PC-3 (cell line): ENCODE results near the gene DLX5.
A peak's percentile ranks its signal among the peaks of the same experiment; 100 is the strongest.

Source experiments
- EZH2 ChIP-seq: fragments of 300-600 bp; sonication (generic); IDR thresholded peaks from one replicate; pipeline ENCODE4 v1.6.1; 2017; ENCODE audit warnings: antibody characterized with exemption, mild to moderate bottlenecking, low read length; ENCODE audit not compliant: unreplicated experiment
- TF ChIP-seq, protein P1 (sequence below): fragments of 300-600 bp; sonication (generic); conservative IDR thresholded peaks from 2 replicates; pipeline ENCODE4 v1.5.1; 2017; ENCODE audit warnings: antibody characterized with exemption, low read depth, mild to moderate bottlenecking, low read length

DNA sequence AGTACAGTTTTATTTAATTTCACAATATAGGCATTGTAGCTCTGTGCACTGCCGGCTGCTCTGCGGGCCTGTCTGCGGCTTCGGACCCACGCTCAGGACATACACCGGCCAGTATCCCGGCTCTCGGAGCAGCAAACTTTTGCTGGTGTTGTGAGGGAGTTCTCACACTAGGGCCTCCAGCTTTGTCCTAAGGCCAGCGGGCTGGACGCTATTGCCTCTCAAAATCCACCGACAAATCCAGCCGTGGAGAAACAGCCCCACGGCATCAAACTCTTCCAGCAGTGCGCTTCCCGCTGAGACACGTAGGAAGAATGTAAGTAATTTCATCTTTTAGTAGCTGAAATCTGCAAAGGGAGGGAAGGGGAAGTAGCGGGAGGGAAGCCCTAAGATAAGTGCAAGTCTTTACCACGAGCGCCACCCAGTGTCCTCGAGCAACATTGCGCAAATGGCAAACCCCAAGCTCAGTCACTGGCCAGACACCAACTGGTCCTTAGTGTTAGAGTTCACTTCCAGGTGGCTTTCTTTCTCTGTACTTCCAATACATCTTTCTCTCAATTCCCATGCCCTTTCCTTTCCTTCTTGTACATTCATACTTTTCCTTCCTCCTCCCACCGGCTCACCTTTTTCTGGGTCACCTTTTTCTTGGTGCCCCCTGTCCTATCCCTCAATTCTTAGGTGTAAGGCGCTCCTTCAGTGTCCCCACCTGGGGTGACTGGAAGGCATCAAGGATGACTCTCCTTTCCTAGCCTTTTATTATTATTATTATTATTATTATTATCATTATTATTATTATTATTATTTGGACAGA, 3.0 kb upstream of the DLX5 start:
- TF ChIP-seq, protein P1, sequence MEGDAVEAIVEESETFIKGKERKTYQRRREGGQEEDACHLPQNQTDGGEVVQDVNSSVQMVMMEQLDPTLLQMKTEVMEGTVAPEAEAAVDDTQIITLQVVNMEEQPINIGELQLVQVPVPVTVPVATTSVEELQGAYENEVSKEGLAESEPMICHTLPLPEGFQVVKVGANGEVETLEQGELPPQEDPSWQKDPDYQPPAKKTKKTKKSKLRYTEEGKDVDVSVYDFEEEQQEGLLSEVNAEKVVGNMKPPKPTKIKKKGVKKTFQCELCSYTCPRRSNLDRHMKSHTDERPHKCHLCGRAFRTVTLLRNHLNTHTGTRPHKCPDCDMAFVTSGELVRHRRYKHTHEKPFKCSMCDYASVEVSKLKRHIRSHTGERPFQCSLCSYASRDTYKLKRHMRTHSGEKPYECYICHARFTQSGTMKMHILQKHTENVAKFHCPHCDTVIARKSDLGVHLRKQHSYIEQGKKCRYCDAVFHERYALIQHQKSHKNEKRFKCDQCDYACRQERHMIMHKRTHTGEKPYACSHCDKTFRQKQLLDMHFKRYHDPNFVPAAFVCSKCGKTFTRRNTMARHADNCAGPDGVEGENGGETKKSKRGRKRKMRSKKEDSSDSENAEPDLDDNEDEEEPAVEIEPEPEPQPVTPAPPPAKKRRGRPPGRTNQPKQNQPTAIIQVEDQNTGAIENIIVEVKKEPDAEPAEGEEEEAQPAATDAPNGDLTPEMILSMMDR: peak; percentile 87
- no peak for TF ChIP-seq EZH2
